CMK (cell line): ENCODE measurements around the gene AP2S1.
"Not testable (repeated sequence)": the region's sequence is repeated elsewhere in the genome, so short reads cannot be mapped to it uniquely, and the experiment has no call there.

ENCODE experiments used
- DNase-seq: peaks from one replicate; pipeline ENCODE4 v3.0.0-alpha.2; 2010; ENCODE audit warnings: low read depth

Gene AP2S1

DNA sequence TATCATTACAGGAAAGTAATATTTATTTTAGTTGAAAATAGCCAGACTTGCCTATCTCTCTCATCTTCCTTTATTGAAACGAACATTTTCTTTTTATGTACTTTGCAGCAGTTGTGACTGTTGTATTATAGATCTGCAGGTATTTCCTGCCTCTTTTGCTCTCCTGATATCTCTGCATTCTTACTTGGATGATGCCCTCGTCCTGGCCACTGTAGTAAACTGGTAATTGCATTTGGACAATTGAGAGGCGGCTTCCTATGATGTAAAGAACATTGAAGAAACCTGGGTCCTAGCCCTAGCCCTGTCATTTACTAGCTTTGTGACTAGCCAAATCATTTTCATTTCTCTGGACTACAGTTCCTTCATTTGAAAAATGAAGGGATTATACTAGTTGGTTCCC is 16.5 kb upstream of the AP2S1 start:
- DNase-seq: no peak

DNA sequence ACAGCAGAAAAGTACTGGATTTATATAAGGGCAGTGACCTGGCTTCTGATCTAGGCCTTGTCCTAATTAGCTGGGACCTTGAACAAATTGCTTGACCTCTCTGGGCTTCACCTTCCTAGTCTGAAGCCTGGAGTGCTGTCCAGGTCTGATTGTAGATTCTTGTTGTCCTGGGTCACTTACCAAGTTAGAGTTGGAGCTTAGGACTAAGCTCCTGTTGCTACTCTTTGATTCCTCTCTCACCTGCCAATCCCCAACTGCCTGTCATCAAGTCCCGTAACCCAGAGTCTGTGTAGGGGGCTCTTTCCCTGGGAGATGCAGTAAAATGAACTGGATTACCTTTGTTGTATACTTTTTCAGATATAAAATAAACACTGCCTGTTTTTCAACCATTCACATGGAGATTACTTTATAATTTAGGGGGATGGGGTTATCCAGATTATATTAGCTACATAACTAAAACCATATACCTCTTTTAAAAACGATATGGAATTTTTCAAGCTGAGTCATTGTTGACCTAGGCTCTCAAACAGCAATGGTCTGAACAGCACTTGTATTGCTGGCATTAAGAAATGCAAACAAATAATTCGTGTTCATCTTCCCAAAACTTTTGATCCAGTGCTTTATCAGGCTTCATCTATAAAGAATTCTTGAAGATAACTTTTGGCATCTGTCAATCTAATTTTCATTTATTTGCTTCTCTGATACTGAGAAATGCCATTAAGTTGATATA is 15.9 kb upstream of the AP2S1 start:
- no peak for DNase-seq

DNA sequence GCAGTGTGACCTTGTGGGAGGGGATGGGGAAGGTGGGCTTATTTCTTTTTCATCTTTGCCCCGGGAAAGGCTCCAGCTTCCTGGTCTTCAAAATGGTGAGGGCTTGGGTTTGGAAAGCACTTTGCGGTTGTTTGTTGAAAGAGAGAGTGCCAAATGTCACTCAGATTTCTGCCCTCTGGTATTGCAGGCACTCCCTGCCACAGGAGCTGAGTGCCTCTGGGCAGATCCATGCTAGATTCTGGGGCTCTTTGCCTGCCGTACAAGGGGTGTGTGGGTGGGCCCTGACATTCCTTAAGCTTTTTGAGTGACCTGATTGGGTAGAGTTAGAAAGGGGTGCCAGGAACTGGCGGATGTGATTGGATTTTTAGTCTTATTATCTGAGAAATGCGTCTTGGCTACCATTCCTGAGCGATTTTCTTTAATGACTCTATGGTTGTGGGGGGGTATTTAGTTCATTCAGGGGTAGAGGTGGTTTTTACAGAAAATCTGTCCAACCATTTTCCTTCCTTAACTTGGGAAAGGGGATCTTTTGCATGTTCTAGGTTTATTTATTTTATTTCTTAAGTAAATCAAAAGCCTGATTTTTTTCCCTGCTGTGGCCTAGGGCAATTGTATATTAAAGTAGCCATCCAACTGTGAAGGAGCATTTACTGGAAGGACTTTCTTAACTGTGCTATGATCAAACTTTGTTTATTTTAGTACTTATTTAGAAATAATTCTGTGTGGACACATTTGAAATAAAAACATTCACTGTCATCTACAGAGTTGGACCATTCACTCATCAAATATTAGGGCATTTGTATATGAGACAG is 13.4 kb upstream of the AP2S1 start:
- DNase-seq: no peak

DNA sequence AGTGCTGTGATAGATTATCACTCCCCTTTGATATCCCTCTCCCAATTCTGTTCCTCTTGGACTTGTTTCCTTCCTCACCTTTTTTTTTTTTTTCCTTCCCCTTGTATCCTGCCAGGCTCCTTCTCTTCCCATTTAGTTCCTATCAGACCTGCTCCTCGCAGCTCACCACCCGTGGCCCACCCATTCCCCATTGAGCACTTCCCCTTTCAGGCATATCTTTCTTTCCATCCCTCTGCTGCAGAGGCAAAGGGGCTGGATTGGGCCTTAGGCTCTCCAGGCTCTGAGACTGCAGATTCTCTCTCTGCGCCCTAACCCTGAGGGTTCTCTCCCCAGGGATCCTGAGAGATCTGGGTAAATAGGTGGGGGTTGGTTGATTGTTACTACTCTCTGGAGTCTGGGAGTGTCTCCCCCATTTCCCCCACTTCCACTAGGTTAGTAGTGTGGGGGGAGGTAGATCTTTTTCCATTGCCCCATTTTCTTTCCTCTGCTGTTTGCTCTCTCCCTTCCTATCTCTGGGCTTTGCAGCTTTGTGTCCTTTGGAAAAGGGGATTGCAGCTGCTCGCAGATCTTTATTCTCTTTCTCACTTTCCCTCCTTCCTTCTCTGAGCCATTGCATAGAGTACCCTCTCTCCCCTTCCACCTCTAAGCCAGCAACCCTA is 12.5 kb upstream of the AP2S1 start:
- DNase-seq: no peak

DNA sequence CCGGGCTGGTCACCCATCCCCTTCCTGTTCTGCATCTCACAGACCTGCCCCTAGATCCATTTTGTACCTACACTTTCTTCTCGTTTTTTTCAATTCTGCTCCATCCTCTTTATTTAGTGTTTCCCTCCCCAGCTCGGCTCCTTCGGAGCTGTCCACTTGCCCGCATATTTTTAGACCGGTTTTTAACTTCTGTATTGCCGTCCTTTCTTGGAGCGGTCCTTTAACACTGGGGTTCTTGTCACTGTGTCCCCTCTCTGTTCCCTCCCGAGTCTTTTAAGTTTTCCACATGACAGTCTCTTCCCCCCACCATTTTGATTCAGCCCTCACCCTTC is 11.8 kb upstream of the AP2S1 start:
- no peak for DNase-seq

DNA sequence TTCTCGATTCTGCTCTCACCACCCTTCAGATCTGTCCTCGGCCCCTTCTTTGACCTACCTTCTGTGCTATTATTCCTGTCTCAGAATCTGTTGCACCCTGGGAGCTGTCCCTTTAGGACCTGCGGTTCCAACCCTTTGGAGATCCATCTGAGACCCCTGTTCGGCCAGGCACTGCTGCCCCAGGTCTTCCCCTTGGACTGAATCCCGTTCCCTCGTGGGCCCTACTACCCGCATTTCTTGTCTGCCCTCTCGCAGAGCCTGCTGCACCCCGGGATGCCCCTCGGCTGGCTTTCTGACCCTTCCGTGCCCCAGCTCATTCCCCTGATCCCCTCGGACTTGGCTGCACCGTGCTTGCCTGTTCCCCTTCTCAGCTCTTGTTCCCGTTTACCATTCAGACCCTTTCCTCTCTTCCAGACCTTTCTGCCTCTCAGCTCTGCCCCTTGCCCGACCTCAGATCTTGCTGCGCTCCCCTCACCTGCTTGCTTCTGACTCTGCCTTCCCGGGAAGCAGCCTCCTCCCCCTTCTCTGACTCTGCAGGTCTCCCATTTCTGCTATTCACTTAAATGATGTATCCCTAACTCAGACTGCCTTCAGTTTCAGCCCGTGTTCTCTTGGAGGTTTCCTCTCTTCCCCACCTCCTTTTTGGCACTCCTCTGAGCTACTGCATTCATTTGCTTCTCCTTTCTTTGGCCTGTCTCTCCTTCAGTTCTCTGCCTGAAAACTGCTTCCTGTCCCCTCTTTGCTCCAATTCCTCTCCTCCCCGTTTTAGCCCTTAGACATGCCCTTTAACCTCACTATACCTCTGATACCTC is 11.3 kb upstream of the AP2S1 start:
- no peak for DNase-seq

DNA sequence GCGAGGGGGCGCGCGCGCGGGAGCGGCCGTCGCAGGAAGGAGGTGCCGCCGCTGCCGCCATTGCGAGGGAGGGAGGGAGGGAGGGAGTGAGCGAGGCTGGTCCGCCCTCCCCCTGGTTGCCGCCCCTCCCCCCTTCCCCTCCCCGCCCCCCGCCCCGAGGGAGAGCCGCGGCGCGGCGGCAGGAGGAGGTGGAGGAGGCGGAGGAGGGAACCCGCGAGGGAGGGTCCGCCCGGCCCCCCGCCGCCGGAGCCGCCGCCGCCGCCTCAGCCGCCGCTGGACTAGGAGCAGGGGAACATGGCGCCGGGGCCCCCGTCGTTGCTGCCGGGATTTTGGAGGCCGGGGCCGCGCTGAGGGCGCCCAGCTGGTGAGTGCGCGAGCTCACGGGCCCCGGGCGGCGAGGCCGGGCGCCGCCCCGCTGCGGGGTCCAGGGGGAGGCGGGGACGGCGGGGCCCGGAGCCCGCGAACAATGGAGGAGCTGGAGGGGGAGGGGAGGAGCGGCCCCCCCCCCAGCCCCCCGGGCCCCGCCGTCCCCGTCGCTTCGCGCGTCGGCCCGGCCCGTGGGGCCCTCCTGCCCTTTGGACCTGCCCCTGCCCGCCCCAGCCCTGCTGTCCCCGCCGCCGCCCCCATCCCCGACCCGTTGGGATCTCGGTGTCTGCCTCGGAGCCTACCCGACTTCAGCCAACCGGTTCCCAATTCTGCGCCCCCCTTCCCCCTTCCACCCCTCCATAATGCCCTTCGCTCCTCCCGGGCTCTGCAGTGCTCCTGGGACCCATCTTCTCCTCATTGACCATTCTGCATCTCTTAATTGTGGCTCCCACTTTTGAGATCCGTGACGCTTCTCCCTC is 10.4 kb upstream of the AP2S1 start, which contains the start of gene ARHGAP35:
Gene ARHGAP35, plus strand, starts transcription at position 152 of the 845 bp plus-strand sequence. CDS start 57,679 bp downstream, outside the sequence.
- no peak for DNase-seq

DNA sequence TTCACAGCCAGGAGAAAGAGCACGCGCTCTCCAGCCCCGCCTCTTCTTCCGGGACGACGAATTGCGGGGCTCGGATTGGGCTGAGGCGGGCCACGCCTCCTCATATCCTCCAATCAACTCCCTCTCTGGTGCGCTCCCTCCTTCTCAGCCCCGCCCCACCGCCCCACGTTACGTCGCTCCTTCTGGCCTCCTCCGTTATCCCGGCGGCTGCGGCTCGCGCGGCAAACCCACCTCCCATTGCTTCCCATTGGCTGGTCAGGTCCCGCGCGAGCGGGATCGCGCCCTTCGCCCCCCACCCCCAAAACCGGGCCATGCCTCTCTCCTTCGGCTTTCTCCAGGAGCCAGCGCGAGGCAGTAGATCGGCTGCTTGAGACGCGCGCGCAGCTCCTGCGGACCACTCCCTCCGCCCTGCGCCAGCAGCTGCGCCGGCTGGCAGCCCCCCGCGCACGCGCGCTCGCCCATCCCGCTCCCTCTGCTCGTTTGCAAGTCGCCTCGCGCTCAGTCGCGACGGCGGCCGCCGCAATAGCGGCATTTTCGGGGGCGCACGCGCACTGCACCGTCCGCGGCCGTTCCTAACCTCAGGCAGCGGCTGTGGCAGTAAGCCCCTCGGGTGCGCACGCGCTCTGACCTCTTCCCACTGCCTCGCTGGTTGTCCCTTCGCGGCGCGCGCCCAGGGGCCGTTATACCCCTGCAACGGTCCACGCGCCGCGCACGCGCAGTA is 9.6 kb upstream of the AP2S1 start:
- DNase-seq: peak; percentile 98

DNA sequence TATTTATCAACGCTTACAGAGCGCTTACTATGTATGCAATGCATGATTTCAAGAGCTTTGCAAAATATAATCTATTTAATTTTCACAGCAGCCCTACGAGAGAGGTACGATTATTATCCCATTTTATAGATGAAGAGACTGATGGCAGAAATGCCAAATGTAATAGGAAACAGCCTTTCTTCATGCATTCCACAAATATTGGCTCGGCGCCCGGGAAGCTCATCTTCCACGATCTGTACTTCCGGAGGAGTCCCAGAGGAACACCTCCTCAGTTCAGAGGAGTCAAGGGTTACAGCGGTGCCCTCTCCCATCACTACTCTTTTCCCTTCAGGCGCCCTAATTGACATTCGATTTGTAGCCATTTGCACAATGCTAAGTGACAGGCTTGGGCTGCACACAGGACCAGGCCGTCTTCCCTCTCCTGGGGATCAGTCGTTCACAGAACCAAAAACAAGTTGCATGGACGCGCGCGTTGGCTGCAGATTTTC is 9.0 kb upstream of the AP2S1 start:
- peak; percentile 56 for DNase-seq

DNA sequence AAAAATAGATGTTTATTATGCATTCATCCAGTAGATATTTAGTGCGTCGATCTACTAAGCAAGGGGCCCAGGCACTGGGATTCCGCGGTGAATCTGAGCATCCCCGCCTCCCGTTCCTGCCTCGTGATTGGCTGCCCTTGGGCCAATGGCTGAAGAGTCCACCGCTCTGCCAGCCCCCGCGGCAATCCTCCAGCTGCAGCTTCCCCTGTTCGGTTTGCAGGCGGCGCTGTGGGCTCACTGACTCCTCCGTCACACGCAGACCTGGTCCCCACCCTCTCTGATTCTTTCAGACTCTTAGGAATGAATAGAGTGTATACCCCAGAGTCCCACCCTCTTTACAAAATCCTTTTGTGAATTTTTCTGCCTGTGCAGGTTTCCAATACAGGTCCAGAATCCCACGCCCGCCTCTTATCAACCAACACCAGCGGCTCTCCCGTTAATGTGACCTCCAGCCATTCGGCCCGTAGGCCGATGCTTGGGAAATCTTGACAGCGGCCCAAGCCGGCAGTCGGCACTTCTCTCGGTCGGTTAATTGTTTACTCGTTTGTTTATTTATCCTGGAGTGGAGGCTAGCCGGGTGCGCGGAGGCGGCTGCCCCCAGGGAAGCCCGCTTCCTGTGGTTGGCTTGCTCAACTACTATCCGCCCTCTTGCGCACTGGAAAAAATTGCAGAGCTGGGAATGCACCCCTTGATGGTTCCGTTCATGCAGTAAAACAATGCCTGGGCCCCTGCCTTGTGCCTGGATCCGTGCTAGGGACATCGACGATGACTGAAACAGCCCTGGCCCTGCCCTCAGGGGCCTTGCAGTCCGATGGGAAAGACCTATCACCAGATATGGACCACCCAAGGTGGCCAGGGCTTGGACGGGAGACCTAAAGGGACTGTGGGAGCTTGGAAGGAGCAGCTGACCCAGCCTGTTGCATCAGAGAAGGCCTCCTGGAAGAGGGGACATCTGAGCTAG is 5.7 kb upstream of the AP2S1 start:
- peak; percentile 77 for DNase-seq

DNA sequence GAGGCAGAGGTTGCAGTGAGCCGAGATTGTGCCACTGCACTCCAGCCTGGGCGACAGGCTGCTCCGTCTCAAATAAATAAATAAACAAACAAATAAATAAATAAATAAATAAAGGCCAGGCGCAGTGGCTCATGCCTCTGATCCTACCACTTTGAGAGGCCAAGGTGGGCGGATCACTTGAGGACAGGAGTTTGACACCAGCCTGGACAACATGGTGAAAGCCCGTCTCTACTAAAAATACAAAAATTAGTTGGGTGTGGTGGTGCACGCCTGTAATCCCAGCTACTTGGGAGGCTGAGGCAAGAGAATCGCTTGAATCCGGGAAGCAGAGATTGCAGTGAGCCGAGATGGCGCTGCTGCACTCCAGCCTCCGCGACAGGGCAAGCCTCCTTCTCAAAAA is 4.1 kb upstream of the AP2S1 start:
- not testable (repeated sequence) for DNase-seq

DNA sequence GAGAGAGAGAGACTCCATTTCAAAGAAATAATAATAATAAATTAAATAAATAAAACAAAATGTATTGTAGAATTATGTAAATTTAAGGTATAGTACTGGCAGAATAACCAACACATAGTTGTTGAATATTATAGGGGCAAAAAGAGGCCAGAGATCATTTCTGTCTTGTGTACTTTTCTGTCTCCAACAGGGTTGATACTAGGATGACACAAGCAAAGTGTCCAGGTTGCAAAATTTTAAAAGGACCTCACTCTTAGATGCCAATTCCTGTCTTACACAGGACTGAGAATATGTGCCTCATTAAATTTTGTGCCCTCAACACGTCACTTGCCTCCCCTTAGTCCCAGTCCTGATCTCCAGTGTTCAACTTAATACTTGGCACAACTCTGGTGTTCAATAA is 2.2 kb upstream of the AP2S1 start:
- DNase-seq: no peak

DNA sequence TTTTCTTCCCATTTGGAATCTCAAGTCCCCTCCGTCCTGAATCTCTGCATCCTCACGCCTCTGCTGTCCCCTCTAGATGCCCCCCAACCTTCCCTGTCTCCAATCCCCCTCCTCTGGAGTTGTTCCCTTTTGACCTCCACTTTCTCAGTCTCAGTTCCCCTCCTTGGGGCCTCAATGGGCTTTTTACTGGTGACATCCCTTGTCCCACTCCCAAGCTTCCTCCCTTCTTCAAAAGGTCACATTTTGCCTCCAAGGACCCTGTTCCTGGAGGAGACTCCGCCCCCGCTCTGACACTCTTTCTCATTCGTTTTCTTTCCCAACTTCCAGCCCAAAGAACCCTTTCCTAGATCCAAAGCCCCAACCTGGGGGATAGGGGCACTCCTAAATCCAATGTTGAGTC is 1.0 kb downstream of the AP2S1 start:
- DNase-seq: no peak

DNA sequence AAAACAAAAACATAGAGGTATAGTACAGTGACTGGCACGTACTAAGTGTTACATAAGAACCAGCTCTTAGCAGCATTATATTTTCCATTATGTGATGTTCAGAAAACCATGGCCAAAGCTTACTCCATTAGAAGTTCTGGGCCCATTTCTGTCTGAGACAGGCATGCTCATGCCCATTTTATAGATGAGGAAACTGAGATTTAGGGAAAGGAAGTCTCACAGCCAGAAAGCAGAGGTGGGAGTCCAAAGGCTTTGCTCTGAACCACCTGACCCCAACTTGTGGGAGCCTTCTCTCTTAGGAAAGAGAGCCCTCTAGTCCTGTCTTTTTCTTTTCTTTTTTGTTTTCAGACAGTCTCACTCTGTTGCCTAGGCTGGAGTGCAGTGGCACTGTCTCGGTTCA is 2.3 kb downstream of the AP2S1 start:
- DNase-seq: no peak

DNA sequence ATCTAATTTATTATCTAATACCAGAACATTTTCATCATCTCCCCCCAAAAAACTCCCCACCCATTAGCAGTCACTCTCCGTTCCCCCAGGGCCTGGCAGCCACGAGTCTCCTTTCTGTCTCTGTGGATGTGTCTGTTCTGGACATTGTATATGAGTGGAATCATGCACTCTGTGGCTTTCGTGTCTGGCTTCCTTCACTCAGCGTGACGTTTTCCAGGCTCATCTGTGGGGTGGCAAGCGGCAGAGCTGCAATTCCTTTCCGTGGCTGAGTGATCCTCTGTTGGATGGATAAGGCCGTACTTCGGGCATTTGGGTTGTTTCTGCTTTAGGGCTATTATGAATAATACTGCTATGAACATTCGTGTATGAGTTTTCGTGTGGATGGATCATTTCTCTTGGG is 3.1 kb downstream of the AP2S1 start:
- no peak for DNase-seq

DNA sequence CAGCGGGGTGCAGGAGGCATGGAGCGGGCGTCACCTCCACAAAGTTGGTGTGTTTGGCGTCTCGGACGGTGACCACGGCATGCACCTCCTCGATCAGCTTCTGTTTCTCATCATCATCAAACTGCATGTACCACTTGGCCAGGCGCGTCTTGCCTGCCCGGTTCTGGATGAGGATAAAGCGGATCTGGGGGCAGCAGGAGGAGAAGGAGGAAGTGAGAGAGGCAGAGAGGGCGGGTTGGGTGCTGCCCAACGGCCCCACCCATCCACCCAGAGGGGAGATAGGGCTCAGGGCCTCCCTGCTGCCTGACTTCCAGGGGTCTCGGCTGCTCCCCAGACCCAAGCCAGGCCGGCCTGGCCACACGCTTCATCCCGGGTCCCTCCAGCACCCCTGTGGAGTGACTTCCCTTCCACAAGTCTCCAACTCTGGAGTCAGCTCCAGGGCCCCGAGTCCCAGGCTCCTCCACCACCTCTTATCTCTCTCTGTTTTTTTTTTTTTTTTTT is 4.6 kb downstream of the AP2S1 start:
- no peak for DNase-seq

DNA sequence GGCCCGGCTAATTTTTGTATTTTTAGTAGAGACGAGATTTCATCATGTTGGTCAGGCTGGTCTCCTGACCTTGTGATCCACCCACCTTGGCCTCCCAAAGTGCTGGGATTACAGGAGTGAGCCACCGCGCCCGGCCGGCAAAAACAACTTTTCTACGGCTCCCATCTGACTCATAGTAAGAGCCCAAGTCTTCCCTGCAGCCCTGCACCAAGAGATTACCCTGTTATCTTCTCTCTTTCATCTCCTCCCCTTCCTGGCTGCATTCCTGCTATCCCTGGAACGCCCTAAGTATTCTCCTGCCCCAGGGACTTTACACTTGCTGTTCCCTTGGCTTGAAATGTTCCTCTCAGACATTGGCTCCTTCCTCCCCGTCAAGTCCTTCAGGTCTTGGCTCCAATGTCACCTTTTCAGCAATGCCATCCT is 6.6 kb downstream of the AP2S1 start:
- DNase-seq: no peak

DNA sequence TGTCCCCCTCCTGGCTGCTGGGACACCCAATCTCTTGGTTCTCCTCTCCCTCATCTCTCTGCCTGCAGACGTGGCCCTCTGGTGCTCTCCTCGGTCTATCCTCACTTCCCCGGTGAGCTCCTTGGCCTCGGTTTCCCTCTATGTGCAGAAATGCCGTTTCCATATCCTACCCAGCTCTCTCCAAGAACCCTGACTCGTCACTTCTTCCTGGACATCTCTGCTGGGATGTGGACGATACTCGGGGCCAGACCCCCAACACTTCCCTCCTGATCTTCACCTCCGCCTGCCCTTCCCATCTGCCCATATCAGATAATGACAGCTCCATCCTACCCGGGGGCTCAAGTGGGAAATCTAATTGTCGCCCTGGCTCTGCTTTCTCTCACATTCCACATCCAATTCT is 7.9 kb downstream of the AP2S1 start:
- DNase-seq: no peak

DNA sequence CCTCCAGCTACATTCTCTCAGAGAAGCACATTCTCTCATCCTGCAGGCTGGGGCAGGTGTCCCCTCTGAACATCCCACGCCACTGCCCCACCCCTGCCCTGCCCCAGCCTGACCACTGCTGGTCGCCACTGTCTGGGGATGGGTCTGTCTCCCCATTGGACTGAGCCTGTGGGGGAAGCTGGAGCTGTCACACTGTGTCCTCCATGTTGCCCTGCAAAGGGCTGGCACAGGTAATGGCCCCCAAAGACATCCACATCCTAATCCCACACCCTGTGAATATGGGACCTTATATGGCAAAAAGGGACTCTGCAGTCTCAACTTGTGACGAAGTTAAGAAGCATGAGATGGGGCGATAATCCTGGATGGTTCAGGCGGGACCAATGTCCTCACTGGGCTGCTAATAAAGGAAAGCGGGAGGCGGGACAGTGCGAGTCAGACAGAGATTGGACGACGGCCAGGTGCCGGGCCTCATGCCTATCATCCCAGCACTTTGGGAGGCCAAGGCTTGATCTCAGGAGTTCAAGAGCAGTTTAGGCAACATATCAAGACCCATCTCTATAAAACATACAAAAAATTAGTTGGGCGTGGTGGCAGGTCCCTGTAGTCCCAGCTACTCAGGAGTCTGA is 9.1 kb downstream of the AP2S1 start:
- DNase-seq: no peak
